Esophagus muscularis mucosa (tissue), 4 donors: ENCODE results near the gene MYBBP1A. TPM values are rescaled to one million over a fixed set of nuclear protein-coding genes. Genes with fewer than 3 reads are reported as not detected.

Source experiments
- DNase-seq: peaks from one replicate; pipeline ENCODE4 v3.0.0-alpha.2; 2017; ENCODE audit errors: extremely low spot score
- H3K27ac ChIP-seq, 4 donors: fragments of 200-600 bp; sonication (generic); replicated peaks in 1 of 4; 1 replicate in 3 of 4; 2 replicates in 1 of 4; pipeline ENCODE4 v1.5.1; 2016 to 2019; ENCODE audit warnings: mild to moderate bottlenecking in 1 of 4
- H3K27me3 ChIP-seq, 4 donors: fragments of 200-600 bp; sonication (generic); one replicate each; pipeline versions ENCODE4 v1.5.1 to v1.6.0; 2016 to 2019
- H3K36me3 ChIP-seq, 4 donors: fragments of 200-600 bp; sonication (generic); one replicate each; pipeline ENCODE4 v1.5.1; 2016 to 2019
- H3K4me1 ChIP-seq, 4 donors: fragments of 200-600 bp; sonication (generic); one replicate each; pipeline ENCODE4 v1.5.1; 2016 to 2019
- H3K4me3 ChIP-seq, 4 donors: fragments of 200-600 bp; sonication (generic); 1 replicate in 2 of 4; 2 replicates in 2 of 4; pipeline ENCODE4 v1.5.1; 2016 to 2019; ENCODE audit warnings: mild to moderate bottlenecking in 4 of 4, moderate library complexity in 1 of 4
- H3K9me3 ChIP-seq, 4 donors: fragments of 200-600 bp; sonication (generic); 1 replicate in 3 of 4; 2 replicates in 1 of 4; pipeline ENCODE4 v1.5.1; 2016 to 2019
- CTCF ChIP-seq, 3 experiments: fragments of 200-600 bp in 2 of 3; fragments of 450-650 bp in 1 of 3; sonication (generic) in 2 of 3; IDR thresholded peaks; one replicate each; pipeline ENCODE4 v1.5.1; 2017 to 2019; ENCODE audit warnings: antibody characterized with exemption in 3 of 3, mild to moderate bottlenecking in 2 of 3, moderate library complexity in 1 of 3
- EP300 ChIP-seq: sonication (generic); formaldehyde crosslinking; IDR thresholded peaks from one replicate; pipeline ENCODE4 v1.6.1; 2017; ENCODE audit warnings: antibody characterized with exemption
- POLR2A ChIP-seq: fragments of 450-650 bp; IDR thresholded peaks from one replicate; pipeline ENCODE4 v1.6.1; 2017; ENCODE audit warnings: antibody characterized with exemption, moderate library complexity, mild to moderate bottlenecking, low read depth
- POLR2AphosphoS5 ChIP-seq, 2 donors: sonication (generic); formaldehyde crosslinking; IDR thresholded peaks; one replicate each; pipeline ENCODE4 v1.6.1; 2017; ENCODE audit warnings: antibody characterized with exemption in 2 of 2
- WGBS: methylation state at CpG from one replicate; pipeline ENCODE4 v1.1.5; 2018; 5-methylcytosine and 5-hydroxymethylcytosine counted together
- intact Hi-C: fragments of 100-400 bp; cut with DNase I; formaldehyde crosslinking; loops from one replicate; pipeline ENCODE4 v1.15.1; 2023
- total RNA-seq, 4 donors: library from RNA; depleted of rRNA; stranded (reverse); fragments of >200 nt; gene quantifications; one replicate each; pipeline versions ENCODE4 v1.1.0 to v1.2.1, GENCODE V29; 2016

MYBBP1A gene
- total RNA-seq, 4 donors from 2014 or later, result 31.6 to 45.4 (median 36.1) TPM

DNA sequence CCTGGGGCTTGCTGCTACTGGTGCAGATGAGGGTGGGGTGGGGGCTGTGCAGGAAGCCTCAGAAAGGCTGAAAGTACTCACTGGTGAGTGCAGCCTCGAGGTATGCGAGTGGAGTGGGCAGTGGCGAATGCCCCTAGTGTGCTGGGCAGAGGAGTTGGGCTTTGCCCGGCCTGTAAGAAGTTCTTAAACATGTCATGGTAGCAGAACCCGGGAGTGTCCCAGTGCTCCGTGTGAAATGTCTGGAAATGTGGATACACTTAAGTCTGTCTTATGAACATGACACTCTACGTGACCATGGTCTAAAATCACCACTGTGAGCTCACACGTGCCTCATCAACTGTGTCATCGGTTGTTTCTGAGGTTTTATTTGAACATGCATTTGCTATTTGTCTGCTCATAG is 30.9 kb upstream of the MYBBP1A start:
- WGBS, result 77% methylated on average over 9 of the region's 9 CpGs
- H3K4me3 ChIP-seq, result peak overlapping the region in 3 of 4 donors; percentile 63 to 68 (median 68)
- peaks cover 28 to 46% (median 37%) of the 10 kb centered on the region in 4 donors for H3K4me1 ChIP-seq
- no peaks in the 10 kb centered on the region for H3K36me3 ChIP-seq
- TF ChIP-seq EP300 (no peak), POLR2A (no peak), CTCF (IDR thresholded peaks at IDR 0.05) (no peak), POLR2AphosphoS5 (IDR thresholded peaks at IDR 0.05) (no peak)
- no peak for DNase-seq
- peaks cover 0 to 41% (median 9%) of the 10 kb centered on the region in 4 donors for H3K27me3 ChIP-seq
- peak overlapping the region; percentile 74 to 84 (median 79) for H3K27ac ChIP-seq
- no peaks in the 10 kb centered on the region for H3K9me3 ChIP-seq
- intact Hi-C loops, result loop anchor here (5.0 kb wide), 1 partner anchor 36 kb away; no protein-coding TSS in a partner anchor

DNA sequence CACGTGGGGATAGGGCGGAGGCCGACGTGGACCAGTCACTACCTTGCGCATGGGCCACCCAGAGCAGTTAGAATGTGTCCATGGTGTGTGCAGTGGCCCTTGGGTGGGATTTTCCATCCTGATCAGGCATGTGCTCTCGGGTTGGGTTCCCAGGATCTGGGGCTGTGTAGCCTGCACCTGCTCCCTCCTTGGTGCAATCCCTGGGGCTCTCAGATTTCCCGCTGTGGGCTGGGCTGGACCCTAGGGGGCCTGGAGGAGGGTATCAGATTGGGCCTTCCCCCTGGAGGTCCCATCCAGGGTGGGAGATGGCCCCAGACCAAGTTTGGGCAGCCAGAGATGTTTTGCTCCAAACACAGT is 30.4 kb upstream of the MYBBP1A start:
- Histone ChIP-seq H3K36me3 (no peaks in the 10 kb centered on the region), H3K27ac (peak overlapping the region; percentile 74 to 84 (median 79)), H3K27me3 (peaks cover 0 to 41% (median 9%) of the 10 kb centered on the region in 4 donors), H3K9me3 (no peaks in the 10 kb centered on the region), H3K4me3 (peak overlapping the region; percentile 63 to 68 (median 66)), H3K4me1 (peaks cover 28 to 42% (median 34%) of the 10 kb centered on the region in 4 donors)
- intact Hi-C loops, result loop anchor here (5.0 kb wide), 1 partner anchor 37 kb away; no protein-coding TSS in a partner anchor
- WGBS, result 77% methylated on average over 6 of the region's 7 CpGs
- DNase-seq, result no peak
- TF ChIP-seq POLR2A, result no peak
- TF ChIP-seq CTCF (IDR thresholded peaks at IDR 0.05), result no peak
- no peak for TF ChIP-seq POLR2AphosphoS5 (IDR thresholded peaks at IDR 0.05)
- no peak for TF ChIP-seq EP300

DNA sequence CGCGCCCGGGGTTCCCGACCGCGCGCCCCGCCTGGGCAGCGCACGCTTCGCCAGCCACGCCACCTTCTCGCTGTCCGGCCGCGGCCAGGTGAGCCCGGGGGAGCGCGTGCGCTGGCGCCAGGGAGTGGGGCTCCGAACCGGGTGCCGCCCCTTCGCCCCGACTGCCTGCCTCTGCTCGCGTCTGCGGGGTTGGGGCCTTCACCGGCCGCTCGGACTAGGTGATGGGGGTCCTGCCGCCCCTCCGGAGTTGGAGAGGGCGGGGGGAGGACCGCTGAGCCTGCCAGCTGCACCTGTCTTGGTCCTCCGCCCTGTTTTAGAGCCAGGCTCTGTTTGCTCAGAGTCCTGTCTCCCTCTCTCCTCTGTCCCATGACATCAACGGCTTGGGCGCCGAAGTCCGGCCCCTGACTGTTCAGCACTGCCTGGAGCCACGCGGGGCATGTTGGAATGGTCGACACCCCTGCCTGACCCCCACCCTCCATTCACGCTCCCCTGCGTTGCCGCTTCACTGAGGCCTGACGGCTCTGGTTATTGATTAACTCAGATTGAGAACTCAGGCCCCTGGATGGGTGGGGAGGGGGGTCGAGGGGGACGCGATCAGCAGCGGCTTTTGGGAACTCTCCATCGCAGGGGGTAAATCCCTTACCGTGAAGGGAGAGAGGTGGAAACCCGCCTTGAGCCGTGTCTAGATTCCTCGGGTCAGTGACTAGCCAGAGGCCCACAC is 29.9 kb upstream of the MYBBP1A start:
- TF ChIP-seq CTCF (IDR thresholded peaks at IDR 0.05) (no peak), POLR2A (no peak), EP300 (no peak), POLR2AphosphoS5 (IDR thresholded peaks at IDR 0.05) (no peak)
- intact Hi-C loops, result loop anchor here (5.0 kb wide), 1 partner anchor 37 kb away; no protein-coding TSS in a partner anchor
- WGBS, result 49% methylated on average over 15 of the region's 57 CpGs
- Histone ChIP-seq H3K36me3 (no peaks in the 10 kb centered on the region), H3K27me3 (peaks cover 0 to 41% (median 9%) of the 10 kb centered on the region in 4 donors), H3K4me3 (peak overlapping the region; percentile 63 to 68 (median 66)), H3K4me1 (peaks cover 28 to 37% (median 34%) of the 10 kb centered on the region in 4 donors), H3K27ac (peak overlapping the region; percentile 74 to 84 (median 79)), H3K9me3 (no peaks in the 10 kb centered on the region)
- no peak for DNase-seq

DNA sequence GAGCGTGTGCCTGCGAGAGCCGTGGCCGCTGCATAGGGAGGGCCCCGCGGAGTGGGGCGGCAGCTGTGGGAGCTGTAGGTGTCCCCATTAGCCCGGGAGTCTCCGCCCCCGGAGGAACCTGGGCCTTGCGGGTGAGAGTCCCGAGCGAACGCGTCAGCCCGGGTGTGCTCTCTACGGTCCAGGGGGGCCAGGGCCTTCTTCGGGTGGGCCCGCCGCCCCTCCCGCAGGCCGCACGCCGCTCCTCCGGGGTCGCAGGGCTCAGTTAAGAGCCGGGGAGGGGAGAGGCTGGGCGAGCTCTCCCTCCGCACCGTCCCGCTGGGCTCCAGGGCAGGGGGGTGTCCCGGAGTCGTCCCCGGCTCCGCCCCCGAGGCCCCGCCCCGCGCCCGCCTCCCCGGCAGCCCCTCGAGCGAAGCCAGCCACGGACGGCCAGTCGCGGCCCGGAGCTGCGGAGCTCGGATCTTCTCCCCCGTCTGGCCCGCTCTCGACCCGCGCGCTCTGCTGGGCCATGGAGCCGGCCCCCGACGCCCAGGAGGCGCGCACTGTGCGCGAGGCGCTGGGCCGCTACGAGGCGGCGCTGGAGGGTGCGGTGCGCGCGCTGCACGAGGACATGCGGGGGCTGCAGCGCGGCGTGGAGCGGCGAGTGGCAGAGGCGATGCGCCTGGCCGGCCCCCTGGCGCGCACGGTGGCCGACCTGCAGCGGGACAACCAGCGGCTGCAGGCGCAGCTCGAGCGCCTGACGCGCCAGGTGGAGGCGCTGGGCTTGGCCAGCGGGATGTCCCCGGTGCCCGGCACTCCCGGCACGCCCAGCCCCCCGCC is 29.1 kb upstream of the MYBBP1A start, which contains the start of gene SMTNL2:
SMTNL2 (plus strand) TSS at position 429 of the 816 bp plus-strand sequence; CDS start at position 506, 77 bp downstream.
- H3K4me1 ChIP-seq, result peaks cover 28 to 37% (median 33%) of the 10 kb centered on the region in 4 donors
- H3K36me3 ChIP-seq, result no peaks in the 10 kb centered on the region
- WGBS, result 0% methylated on average over 17 of the region's 100 CpGs
- TF ChIP-seq POLR2AphosphoS5 (IDR thresholded peaks at IDR 0.05) (peak; percentile 33 to 47), EP300 (no peak), POLR2A (peak; percentile 66), CTCF (IDR thresholded peaks at IDR 0.05) (no peak)
- H3K9me3 ChIP-seq, result no peaks in the 10 kb centered on the region
- H3K27ac ChIP-seq, result peak within 1 kb of the TSS; percentile 74 to 84 (median 79)
- peak within 1 kb of the TSS; percentile 63 to 68 (median 66) for H3K4me3 ChIP-seq
- no peak for DNase-seq
- H3K27me3 ChIP-seq, result peaks cover 0 to 41% (median 9%) of the 10 kb centered on the region in 4 donors
- intact Hi-C loops, result no loop called here
